GM11168 (cell line): ENCODE results near the gene AKAP6.

Source experiments
- in situ Hi-C: fragments of 300-500 bp; cut with MboI; formaldehyde crosslinking; loops from one replicate; pipeline ENCODE4 v1.12.0; 2022; ENCODE audit warnings: low sequenced_read_pairs; ENCODE audit not compliant: unreplicated experiment

Gene AKAP6

DNA sequence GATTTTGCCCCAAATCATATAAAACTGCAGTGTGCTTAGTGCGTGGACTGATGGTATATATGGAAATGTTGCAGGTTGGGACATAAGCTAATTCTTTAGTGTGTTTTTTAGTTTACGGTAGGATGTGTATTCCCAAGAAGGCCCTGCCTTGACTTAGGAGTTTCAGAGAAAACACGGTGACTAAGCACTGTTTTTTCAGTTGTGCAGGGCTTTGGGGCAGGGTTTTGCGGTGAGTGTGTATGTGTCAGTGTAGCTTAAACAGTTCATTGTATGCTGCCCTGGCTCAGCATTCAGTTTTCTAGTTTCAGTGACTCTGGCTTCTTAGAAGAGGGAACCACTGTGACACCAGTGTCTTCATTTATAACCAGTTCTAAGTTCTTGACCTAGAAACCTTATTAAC, 101.2 kb downstream of the AKAP6 start:
- in situ Hi-C loops = no loop called here

DNA sequence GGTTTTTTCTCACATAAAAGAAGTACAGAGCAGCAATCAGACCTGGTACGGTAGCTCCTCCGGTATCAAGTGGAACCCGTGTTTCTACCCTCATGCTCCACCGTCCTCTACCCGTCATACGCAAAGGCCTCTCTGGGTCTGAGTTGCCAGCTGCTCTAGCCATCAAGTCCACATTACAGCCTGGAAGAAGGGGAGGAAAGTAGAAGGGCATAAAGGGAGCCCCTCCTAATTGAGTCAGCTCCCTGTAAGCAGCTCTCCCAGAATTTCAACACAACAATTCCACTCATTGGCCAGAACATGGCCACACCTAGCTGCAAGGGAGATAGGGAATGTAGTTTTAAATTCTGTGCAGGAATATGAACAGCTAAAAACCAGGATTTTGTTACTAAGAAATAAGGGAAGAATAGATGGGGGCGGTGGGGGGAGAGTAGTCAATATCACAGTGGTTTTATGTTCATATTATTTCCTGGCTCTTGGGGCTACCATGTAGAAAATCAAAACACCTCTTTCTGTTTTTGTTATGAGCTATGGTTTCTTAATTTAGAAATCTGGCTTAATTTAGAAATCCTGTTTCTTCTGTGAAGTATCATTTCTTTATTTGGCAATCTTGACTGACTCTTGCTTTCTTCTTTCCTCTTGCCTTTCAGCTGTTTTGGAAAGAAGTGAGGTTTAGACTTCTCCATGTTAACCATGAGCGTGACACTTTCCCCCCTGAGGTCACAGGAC, 103.9 kb downstream of the AKAP6 start:
- in situ Hi-C loops = no loop called here

DNA sequence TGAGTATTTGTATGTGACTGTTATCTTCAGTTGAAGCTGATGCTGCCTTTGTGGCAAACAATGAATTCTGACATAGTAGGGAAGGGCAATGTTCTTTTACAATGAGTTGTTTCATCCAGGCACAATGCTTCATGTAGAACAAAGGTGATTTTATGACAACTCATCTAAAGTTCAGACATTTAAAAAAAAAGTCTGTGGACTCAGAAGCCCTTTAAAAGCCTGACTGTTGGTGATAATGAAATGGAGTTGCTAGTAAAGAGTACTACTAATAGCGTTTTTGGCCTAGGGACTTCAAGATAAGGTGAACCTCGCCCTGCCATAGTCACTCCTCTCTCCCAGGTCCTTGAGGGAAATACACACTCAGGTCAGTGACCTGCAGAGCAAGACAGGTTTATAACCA, 105.1 kb downstream of the AKAP6 start:
- in situ Hi-C loops = no loop called here

DNA sequence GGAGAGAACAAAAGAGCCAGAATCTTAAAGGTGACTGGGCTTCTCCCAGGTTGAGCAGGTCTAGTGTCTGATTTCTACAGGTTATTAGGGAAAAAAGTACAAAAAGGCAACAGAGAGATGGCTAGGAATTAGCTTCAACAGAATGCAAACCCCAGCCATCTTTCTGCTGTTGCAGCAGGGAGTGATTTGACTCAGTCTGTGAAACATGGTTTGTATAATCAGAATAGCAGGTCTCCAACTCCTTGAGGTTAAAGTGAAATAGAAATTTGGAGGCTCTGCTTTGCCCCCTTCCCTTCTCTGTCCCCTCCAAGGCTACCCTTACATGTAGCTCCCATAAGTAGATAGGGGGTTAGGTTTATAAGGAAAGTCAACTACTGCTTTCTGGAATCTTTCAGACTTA, 105.8 kb downstream of the AKAP6 start:
- in situ Hi-C loops = no loop called here

DNA sequence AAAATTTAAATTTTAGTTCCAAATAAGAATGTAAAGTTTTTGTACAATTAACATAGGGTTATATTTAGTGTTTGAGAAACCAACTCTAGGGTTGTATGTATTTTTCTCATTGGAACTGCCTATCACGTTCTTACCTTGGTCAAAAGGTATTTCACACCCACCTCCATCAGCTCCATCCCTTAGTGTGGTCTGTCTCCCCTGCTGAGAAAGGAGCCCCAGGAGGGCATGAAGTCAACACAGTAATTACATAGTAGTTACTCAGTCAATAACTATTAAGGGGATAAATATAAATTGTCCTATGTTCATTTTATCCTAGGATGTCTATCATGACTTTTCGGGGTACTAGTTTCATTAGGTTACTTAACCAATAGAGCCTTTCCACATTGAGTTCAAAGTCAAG, 106.3 kb downstream of the AKAP6 start:
- in situ Hi-C loops = no loop called here

DNA sequence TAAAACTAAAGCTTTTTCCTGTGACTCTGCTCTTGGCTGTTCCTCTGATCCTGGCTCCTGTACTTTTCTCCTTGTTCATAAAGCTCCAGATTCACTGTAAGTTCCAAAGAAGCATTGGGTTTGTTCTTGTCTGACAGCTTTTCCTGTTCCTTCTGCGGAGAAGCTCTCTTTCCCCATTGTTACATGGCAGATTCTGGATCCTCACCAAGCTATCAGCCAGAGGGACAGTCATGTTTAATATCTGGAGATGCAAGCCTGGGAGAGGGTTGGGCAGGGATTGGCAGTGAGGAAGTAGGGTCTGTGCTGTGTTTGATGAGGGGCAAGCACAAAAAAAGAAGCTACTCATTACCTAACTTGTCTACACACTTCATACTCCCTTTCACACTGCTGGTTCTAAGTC, 107.9 kb downstream of the AKAP6 start:
- in situ Hi-C loops = no loop called here

DNA sequence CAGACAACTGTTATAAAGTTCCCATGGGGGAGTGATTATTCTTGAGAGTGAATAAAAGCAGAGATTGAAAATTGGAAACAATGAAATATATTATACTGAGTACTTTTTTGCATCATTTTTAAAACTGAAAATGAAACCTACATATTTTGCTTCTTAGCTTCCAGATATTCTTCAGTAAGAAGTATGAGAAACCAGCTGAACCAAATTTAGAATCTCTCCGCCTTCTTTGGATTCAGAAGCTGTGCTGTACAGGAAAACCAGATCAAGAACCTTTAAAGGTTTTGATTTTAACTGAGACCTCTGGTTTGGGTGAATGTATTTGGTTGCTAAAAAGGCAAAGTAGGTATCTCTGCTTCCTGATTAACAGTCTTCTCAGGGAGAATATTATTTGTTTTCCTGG, 109.4 kb downstream of the AKAP6 start:
- in situ Hi-C loops = no loop called here

DNA sequence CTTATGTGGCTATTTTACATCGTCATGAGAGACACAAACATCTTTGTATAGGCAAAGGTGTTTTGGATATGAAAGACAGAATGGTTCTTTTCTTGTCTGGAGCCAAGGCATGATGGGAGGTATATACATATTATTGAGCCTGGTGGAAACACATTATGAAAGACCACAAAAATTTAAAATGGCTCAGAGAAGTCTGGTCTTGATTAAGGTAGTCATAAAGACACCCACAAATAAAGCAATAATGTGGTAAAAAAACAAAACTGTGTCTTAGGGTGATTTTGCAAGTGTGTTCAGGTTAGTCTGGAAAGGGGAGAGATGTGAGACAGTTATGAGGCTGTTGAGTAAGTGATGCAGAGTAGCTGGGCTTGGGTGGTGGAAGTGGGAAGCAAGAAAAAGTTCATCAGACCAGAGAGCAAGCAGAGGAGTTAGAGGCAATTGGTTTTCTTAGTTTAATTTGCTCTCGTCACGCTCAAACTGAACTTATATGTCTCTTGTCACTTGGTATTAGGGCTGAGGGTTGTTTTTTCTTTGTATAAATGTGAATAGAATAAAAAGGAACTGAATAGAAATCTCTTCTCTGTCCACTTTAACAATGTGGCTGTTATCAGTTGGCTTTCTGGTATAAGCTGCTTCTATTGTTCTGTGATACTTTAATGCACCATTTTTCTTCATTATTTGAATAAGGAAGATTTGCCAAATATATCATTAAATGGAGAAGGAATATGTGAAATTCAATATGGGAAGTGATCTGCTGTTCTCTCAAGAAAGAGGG, 115.0 kb downstream of the AKAP6 start:
- in situ Hi-C loops = no loop called here

DNA sequence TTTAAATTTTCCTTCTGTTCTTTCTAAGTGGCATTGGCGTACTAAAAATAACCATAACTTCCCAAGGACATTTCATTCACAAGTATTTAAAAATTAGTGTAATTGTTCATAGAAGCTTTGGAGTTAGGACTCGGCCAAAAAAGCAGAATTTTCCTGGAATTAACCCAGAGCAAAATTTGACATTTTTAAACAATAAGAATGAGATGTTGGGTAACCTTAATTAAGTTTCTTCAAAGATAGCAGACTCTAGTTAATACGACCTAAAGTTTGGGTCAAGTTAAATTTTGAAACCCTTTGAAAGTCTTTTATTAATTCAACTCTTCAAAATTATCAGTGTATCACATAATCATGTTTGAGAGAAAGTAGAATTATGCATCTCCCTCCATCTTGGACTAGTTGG, 118.3 kb downstream of the AKAP6 start:
- in situ Hi-C loops = no loop called here

DNA sequence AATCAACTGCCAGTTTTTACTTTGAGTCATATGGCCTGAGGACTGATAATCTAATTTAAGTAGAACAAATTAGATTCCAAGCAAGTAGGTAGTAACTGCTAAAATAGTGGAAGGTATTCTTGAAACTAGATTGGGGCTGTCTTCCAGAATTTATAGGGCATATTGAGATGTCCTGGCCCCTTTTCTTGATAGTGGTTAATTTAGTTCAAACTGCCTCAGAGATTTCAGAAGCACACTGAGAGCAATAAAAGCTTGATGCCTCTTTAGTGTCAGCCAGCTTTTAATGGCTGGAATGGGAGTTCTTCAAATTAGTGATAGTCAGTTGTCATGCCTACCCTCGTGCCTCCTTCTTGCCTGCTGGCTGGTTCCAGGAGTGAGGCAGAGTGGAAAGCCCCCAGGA, 120.5 kb downstream of the AKAP6 start:
- in situ Hi-C loops = loop anchor here (25.0 kb wide), 1 partner anchor 937 kb away; no protein-coding TSS in a partner anchor

DNA sequence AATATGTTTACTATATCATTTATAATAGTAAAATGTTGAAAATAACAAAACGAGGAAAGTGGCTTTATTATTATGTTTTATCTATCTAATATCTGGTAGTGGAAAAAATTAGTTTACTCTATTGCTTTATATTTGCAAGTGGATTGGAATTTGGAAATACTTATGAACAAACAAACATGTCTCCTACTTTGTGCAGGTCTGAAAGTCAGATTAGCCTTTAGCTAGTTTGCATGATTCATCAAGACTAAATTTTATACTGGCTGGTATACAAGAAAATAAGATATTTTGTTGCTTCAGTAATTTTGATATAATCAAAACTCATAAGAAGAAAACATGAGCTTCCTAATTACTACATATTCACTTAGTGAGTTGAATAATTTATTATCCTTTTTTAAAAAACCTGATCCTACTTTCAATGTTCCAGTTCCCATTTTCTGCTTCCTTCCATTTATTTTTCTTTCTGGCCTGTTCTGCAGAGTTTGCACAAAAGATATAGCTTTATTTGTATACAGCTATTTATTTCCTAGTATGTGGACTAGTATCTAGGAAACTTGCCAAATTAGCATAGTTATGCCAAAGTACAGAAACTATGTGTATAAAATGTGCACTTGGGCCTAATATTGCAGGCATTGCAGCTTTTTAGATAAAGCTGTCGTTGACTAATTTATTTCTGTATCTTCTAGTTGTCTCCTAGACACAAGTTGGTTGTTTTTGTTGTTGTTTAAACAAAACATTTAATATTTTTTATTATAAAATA, 122.0 kb downstream of the AKAP6 start:
- in situ Hi-C loops = loop anchor here (25.0 kb wide), 1 partner anchor 939 kb away; no protein-coding TSS in a partner anchor

DNA sequence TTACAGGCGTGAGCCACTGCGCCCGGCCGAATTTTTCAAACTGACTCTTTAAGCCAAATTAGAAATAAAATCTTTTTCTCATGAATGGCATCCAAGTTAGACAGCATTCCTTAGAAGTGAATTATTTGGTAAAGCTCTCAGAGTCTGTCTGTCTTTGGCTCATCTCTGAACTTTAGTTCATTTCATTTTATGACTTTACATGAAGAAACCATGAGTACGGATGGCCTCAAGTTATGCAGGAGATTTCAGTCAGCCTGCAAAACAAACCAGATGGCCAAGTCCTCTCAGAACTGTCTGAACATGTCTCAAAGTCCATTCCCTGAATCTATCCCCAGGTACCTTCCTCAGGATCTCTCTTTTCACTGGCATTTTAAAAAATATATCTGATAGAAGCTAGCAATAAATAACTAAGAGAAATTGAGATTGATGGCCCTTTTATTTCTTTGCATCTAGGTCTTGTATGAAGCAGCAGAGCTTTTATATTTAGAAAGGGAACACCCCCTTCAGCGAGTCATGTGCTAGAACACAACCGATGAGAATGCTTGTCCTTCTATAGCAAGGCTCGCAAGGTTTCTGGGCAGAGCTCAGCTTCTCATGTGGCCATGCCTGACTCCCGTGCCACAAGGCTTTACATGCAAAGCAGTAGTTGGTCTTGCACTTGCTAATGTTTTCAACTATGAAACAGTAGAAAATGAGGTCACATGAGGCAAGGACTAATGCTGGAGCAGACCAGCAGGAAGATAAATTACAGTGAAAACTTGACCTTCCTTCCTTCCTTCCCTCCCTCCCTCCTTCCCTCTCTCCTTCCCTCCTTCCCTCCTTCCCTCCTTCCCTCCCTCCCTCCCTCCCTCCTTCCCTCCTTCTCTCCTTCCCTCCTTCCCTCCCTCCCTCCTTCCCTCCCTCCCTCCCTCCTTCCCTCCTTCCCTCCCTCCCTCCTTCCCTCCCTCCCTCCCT, 125.0 kb downstream of the AKAP6 start:
- in situ Hi-C loops = loop anchor here (25.0 kb wide), 1 partner anchor 942 kb away; no protein-coding TSS in a partner anchor

DNA sequence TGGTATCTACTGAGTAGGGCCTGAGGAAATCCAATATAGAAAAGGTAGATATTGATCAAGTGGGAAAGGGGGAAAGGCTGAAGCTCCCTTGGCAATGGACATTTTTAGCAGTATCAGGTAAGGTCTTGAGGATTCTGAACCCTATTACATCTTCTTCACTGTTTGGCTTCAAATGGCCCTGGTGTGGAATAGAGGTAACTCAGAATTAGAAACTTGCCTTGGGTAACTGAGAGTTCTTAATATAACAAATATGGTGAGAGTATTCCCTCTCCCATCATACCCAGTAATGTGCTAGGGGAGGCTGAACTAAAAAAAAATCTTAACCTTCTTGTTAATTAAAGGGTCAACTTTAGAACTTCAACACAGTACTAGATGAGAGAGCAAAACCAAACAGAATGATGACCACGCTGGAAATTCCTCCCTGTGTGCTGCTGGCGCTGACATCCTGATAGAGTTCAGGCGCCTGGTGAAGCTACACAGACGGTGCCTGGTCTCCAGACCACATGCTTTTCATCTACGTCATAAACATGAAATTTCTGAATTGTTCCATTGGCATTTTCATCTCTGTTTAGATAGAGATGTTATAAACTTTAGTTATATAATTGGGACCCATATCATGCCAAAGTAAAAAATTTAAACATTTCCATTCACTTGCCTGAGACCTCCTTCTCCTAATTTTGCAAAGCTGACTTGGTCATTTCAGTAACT, 128.3 kb downstream of the AKAP6 start:
- in situ Hi-C loops = loop anchor here (25.0 kb wide), 1 partner anchor 945 kb away; no protein-coding TSS in a partner anchor

DNA sequence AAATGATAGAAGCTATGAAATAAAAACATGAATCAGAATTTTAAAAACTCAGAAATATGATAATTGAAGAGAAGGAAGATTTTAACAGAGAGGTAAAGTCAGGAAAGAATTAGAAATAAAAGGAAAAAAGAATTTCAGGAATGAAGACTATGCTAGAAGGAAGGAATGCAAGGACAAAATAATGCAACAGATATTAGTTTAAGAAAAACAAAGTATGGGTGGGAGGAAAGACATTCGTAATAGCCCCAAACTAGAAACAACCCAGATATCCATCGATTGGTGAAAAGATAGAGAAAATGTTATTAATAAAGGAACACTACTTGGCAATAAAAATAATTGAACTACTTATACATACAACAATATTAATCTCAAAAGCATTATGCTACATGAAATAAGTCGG, 129.6 kb downstream of the AKAP6 start:
- in situ Hi-C loops = loop anchor here (25.0 kb wide), 1 partner anchor 946 kb away; no protein-coding TSS in a partner anchor

DNA sequence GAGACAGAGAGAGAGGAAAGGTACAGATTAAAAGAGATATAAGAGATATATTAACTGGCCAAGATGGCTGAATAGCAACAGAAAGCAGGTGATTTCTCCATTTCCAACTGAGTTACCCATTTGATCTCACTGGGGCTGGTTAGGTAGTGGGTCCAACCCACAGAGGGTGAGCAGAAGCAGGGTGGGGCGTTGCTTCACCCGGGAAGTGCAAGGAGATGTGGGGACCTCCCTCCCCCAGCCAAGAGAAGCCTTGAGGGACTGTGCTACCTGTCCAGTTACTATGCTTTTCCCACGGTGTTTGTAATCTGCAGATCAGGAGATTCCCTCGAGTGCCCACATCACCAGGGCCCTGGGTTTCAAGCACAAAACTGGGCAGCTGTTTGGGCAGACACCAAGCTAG, 131.2 kb downstream of the AKAP6 start:
- in situ Hi-C loops = loop anchor here (10.0 to 25.0 kb wide), 2 partner anchors 205 to 948 kb away; no protein-coding TSS in a partner anchor

DNA sequence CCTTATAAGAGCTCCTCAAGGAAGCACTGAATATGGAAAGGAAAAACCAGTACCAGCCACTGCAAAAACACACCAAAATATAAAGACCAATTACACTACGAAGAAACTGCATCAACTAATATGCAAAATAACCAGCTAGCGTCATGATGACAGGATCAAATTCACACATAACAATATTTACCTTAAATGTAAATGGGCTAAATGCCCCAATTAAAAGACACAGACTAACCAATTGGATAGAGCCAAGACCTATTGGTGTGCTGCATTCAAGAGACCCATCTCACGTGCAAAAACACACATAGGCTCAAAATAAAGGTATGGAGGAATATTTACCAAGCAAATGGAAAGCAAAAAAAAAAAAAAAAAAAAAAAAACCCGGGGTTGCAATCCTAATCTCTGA, 133.5 kb downstream of the AKAP6 start:
- in situ Hi-C loops = loop anchor here (10.0 to 25.0 kb wide), 2 partner anchors 208 to 950 kb away; no protein-coding TSS in a partner anchor

DNA sequence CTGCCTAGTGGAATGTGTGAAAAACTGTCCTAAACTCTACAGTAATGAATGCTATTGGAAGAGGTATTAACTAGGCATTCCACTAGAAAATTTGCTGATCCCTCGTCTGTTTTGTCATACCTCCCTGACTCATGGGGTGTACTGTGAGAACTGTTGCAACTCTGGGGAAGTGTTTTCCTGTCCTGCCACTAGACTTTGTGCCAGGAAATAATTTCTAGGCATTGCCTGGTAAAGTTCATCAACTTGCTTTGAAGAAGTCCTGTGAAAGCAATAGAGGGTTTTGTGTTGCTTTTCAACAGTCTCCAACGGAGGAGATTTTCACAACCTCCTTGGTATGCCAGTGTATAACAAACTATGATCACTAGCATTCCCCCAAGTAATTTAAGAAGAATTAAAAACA, 139.9 kb downstream of the AKAP6 start:
- in situ Hi-C loops = loop anchor here (10.0 to 25.0 kb wide), 2 partner anchors 214 to 957 kb away; no protein-coding TSS in a partner anchor

DNA sequence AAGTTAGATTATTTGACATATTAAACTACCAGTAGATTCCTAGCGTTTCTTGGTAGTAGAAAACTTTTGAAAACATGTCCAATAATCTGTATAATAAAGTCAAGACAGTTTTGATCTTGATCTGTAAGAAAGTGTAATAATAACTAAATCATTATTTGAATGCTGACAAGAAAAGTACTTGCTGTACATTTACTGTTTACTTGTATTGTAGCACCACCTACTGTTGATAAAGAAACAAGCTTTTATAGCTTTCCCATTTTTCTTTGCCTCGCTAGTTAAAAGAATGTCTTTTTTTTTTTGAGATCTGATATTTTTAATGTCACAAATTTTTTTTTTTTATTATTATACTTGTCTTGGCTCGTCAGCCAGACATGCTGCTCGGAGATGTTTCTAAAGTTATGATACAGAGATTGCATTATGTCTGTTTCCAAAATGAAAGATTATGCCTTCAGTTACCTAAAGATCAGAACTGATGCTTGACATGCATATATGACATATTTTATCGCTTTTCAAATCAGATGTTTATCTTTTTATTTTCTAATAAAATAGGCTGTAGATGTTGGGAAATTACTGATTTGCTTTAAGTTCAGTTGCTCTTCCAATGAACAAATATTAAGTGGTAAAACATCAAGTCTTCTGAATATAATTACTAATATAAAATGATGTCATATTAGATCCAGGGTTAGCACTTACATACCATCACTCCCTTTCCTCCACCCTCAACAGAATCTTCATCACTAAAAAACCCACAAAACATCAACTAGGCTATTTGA, 140.5 kb downstream of the AKAP6 start:
- in situ Hi-C loops = loop anchor here (10.0 to 25.0 kb wide), 3 partner anchors 215 to 957 kb away; partner anchors contain the start of gene ARHGAP5
